Measurements from ENCODE around the gene RRP1. TPM values are rescaled to one million over a fixed set of nuclear protein-coding genes. Genes with fewer than 3 reads are reported as not detected.

Gene RRP1
- total and polyA plus RNA-seq, 10 of the 15 experiments (the other 5 are each of a cell fraction or from before 2014, with no cell fraction given) = 0.34 to 70.8 (median 35.1) TPM

DNA sequence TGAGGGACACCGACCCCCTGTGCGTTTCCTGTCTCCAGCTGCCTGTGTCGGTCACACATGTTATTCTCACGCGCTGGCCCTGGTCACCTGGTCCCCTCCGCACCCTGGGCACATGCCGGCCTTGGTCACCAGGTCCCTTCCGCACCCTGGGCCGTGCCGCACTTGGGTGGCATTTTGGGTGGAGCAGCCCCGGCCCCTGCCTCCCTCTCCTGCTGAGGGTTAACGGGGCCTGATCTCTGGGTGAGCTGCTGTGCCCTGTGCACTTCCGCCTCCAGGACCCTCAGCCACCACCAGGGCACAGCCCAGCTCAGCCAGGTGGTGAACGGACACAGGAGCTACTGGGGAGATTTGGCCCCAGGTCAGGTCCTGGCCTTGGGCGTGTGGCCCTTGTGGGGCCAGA is 26.6 kb downstream of the RRP1 start:
- CTCF ChIA-PET = interaction anchor here (1.0 to 3.4 kb wide), 4 partner anchors 22 to 123 kb away, joined by 3 to 16 read pairs (median 4); no protein-coding TSS in a partner anchor
- H3K27me3 ChIP-seq (replicated peaks in 1 of 2; ENCODE audit: control insufficient read depth in 2 of 2, insufficient read depth in 2 of 2, low read length in 1 of 2) = no peaks in the 10 kb centered on the region
- no TSS peak for BruUV-seq (replicated peaks)
- H2AFZ ChIP-seq (ENCODE audit: control insufficient read depth, low read depth, low read length) = no peak overlapping the region
- FAIRE-seq (no peak), ATAC-seq (no peak), DNase-seq (ENCODE audit: low read depth, low spot score) (no peak)
- SMC1A ChIA-PET (ENCODE audit: uncharacterized antibody, unreplicated experiment) = no interaction called here
- H3K4me1 ChIP-seq (ENCODE audit: control insufficient read depth, insufficient read depth, low read length) = peaks cover 11% of the 10 kb centered on the region
- WGBS (ENCODE audit: insufficient coverage, insufficient replicate concordance, low lambda C conversion rate, missing lambda C conversion rate) = 77% methylated on average over 14 of the region's 15 CpGs
- RAD21 ChIA-PET (ENCODE audit: unreplicated experiment) = no interaction called here
- in situ Hi-C loops (cut with MboI) (no loop called here), intact Hi-C loops (cut with micrococcal nuclease; ENCODE audit: unreplicated experiment) (no loop called here)
- H3K9me3 ChIP-seq (replicated peaks; ENCODE audit: control insufficient read depth, insufficient read depth, low read length) = no peaks in the 10 kb centered on the region; the same call in 2 of the 3 replicates
- no peak overlapping the region for H3K4me2 ChIP-seq (ENCODE audit: control insufficient read depth, insufficient read depth)
- no peaks in the 10 kb centered on the region for H3K36me3 ChIP-seq (ENCODE audit: control insufficient read depth in 2 of 2, insufficient read depth in 2 of 2, low read length in 1 of 2)
- POLR2A ChIA-PET = interaction anchor here (1.1 to 1.6 kb wide), 2 partner anchors 10 to 73 kb away, joined by 3 to 4 read pairs; no protein-coding TSS in a partner anchor
- H3K27ac ChIP-seq (ENCODE audit: control insufficient read depth, insufficient read depth) = no peak overlapping the region
- H4K20me1 ChIP-seq (ENCODE audit: control insufficient read depth, insufficient read depth) = no peaks in the 10 kb centered on the region
- H3K79me2 ChIP-seq (ENCODE audit: control insufficient read depth, insufficient read depth, low read length) = no peaks in the 10 kb centered on the region
- no peak overlapping the region for H3K4me3 ChIP-seq
- TF ChIP-seq EZH2 (IDR thresholded peaks at IDR 0.05; ENCODE audit: borderline replicate concordance, control insufficient read depth, low read depth, low read length) (no peak), SMC3 (IDR thresholded peaks at IDR 0.05; ENCODE audit: borderline replicate concordance, low read length) (no peak), IRF3 (IDR thresholded peaks at IDR 0.05) (no peak), SIN3A (IDR thresholded peaks at IDR 0.05; ENCODE audit: low read depth, low read length) (no peak), STAT3 (IDR thresholded peaks at IDR 0.05; ENCODE audit: low read depth, low read length) (no peak), MTA3 (IDR thresholded peaks at IDR 0.05; ENCODE audit: borderline replicate concordance, low read length) (no peak), RELB (IDR thresholded peaks at IDR 0.05; ENCODE audit: low read depth) (no peak), TAF1 (IDR thresholded peaks at IDR 0.05; ENCODE audit: borderline replicate concordance, low read depth, low read length) (no peak)
- no peak overlapping the region for H3K9ac ChIP-seq (ENCODE audit: control insufficient read depth, insufficient read depth, low read length)

Data from GM12878 (cell line).